Measurements from ENCODE around the gene LCN15.
"Not testable (repeated sequence)": the region's sequence is repeated elsewhere in the genome, so short reads cannot be mapped to it uniquely, and the experiment has no call there.

Gene LCN15

DNA sequence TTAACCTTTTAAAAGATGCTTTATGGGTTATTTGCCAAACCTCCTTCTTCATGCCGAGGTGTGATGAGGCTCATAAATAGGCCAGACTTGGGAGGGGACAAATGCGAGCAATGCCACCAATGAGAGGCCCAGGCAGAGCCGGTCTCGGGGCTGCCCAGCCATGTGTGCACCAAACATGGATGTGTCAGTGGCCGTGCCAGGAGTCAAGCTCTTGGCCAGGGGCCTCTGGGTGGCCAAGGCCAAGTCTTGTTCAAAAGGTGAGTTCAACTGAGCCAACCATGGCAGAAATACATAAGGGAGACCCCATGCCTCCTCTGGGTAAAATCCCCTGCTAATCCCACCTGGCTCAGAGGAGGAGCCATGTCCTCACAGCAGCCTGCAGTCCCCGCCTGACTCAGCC is 10.9 kb upstream of the LCN15 start:
- DNase-seq (ENCODE audit: low read depth in 2 of 2), result no peak

DNA sequence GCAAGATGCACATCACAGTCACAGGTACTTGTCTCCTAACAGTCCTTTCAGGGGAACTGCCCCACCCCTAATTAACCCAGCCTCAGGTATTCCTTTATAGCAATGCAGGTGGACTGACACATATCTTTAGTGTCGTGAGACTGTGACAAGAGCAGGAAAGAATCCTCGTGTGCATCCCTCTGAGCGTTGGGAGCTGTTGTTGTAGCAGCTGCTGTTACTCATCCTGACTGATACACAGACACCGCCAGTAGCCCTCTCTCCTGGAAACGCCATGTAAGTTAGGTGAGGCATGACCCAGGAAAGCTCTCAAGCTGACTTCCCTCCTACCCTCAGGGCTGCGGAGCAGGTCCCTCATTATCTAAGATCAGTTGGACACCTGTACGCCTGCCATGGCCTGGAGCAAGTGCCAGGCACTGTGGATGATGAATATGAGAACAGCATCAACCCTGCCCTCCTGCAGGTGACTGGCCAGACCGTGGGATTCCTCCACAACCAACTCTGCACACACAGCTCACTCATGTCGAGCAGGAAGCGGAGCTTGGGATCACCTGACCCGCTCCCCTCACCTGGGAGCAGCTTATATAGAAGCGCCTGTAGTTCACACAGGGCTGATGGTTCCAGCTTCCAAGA is 10.2 kb upstream of the LCN15 start:
- DNase-seq (ENCODE audit: low read depth in 2 of 2), result no peak

DNA sequence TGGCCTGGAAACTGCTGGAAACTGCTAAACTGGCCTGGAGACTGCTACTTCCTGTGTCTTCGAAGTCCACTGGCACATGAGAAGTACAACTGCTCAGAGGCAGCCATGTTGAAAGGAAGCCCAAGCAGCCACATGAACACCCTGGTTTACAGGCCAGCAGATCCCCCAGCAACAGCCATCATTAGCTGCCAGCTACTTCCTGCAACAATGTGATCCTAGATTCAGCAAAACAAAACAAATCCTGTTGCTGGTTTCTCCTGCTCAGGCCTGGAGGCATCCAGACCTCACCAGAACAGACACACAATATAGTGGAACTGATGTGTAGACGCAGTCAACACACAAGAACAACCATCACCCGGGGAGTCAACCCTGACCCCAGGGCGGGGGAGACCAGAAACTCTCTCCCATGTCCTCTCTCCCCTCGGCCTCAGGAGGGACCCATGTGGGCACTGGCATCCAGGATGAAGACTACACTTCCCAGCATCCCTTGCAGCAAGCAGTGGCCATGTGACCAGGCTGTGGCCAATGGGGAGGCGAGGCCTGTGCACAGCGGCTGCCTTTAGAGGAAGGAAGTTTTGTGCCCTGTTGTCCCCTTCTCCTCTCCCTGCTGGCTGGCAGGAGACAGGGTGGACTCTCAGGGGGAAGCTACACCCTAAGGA is 9.2 kb upstream of the LCN15 start:
- DNase-seq (ENCODE audit: low read depth in 2 of 2), result no peak

DNA sequence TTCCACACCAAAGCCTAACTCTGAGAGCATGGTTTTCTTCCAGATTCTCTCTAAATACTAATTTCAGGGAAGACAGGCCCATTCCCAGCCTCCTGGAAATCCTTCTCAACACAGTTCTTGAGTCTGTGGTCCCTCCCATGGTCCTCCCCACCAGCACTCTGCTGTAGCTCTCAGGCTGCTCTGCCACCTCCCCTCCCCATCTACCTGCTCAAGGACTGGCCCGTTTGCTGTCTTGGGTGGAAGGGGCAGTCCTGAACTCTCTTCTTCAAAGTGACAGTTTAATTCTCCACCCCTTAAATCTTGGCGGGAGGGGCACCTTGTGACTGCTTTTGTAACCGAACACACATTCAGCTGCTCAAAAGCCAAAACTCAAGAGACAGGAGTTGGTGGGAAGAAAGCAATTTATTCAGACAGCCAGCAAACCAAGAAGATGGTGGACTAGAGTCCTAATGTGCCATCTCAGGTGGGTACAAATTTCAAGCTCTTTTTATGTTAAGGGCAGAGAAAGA is 7.6 kb upstream of the LCN15 start:
- DNase-seq (ENCODE audit: low read depth in 2 of 2), result no peak

DNA sequence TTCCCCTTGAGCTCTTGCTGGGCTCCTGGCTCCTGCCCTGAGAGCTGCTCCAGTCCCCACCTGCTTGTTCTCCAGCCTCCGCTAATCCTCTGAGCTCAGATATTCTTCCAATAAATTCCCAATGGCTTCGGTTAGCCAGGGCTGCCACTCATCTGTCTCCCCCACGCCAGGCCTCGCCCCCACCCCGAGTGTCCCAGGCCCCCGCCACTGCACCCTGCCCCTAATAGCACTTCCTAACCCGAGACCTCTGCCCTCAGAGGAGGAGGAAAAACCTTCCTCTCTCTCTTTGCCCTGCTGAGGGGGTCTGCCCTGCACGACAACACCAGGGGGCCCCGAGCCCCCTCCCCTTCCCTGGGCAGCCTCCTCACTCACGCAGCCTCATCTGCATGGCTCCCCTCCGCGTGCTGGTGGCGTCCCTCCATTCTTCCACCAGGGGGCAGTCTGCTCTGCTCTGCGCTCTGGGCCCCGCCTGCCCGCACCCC is 5.4 kb upstream of the LCN15 start:
- DNase-seq (ENCODE audit: low read depth in 2 of 2), result no peak

DNA sequence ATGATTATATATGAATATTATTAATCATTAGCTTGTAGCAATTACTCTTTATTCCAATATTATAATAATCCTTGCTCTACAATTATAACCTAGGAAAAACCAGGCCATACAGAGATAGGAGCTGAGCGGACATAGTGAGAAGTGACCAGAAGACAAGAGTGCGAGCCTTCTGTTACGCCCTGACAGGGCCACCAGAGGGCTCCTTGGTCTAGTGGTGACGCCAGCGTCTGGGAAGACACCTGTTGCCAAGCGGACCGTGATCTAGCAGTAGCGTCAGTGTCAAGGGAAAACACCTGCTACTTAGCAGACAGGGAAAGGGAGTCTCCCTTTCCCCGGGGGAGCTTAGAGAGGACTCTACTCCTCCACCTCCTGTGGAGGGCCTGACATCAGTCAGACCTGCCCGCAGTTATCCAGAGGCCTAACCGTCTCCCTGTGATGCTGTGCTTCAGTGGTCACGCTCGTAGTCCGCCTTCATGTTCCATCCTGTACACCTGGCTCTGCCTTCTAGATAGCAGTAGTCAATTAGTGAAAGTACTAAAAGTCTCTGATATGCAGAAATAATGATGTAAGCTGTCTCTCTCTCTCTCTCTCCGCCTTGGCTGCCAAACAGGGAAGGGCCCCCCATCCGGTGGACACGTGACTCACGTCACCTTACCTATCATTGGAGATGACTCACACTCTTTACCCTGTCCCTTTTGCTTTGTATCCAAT is 2.2 kb upstream of the LCN15 start:
- DNase-seq (ENCODE audit: low read depth in 2 of 2), result not testable (repeated sequence)

DNA sequence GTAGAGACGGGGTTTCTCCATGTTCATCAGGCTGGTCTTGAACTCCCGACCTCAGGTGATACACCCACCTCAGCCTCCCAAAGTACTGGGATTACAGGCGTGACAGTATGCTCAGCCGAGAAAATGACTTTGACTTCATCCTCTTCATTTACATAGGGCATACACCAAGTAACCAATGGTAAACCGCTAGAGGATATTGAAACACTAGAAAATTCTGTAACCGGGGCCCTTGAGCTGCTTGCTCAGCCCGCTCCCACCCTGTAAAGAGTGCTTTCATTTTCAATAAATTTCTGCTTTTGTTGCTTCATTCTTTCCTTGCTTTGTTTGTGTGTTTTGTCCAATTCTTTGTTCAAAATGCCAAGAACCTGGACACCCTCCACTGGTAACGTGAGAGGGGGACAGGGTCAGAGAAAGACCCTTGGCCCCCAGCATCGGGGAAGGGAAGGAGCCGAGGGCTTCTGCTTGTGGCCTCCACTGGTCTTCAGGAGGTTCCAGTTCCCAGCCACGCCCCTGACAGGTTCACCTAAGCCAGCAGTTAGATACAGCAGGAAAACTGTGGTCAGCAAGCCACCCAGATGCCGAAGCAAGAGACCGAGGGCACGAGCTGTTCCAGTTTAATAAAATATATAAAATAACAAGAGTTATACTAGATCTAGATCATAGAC is 1.6 kb upstream of the LCN15 start:
- not testable (repeated sequence) for DNase-seq (ENCODE audit: low read depth in 2 of 2)

DNA sequence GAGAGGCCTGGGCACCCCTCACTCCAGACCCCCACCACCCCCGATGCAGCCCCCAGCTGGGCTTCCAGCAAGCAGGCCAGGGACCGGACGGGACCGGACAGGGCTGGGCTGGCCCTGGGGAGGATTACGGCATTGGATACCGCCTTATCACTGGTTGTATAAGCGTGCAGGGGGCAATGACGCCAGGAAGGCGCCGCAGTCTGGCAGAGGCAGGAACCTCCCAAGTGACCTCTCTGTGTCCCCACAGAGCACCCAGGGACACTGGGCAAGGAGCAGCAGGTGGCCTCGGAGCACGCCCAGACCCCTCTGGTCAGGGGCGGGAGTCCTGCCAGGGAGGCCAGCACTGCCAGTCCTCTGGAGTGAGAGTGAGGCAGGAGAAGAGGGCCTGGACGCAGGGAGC is 723 bp upstream of the LCN15 start:
- DNase-seq (ENCODE audit: low read depth in 2 of 2), result no peak

DNA sequence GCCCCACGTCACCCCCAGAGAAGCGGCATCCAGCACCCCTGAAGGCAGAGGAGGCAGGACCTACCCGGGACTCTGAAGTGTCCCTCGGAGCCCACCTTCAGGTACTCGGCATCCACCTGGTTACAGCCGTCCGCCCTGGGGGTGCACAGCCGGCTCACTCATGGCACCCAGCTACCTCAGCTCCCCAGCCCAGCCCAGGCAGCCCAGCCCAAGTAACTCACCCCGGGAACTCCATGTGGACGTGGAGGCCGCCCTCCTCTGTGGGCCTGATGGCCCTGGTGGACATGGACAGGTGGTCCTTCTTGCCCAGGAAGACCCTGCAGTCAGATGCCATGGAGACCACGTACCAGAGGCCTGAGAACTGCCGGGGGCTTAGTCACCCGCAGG is 676 bp downstream of the LCN15 start:
- DNase-seq (ENCODE audit: low read depth in 2 of 2), result no peak

DNA sequence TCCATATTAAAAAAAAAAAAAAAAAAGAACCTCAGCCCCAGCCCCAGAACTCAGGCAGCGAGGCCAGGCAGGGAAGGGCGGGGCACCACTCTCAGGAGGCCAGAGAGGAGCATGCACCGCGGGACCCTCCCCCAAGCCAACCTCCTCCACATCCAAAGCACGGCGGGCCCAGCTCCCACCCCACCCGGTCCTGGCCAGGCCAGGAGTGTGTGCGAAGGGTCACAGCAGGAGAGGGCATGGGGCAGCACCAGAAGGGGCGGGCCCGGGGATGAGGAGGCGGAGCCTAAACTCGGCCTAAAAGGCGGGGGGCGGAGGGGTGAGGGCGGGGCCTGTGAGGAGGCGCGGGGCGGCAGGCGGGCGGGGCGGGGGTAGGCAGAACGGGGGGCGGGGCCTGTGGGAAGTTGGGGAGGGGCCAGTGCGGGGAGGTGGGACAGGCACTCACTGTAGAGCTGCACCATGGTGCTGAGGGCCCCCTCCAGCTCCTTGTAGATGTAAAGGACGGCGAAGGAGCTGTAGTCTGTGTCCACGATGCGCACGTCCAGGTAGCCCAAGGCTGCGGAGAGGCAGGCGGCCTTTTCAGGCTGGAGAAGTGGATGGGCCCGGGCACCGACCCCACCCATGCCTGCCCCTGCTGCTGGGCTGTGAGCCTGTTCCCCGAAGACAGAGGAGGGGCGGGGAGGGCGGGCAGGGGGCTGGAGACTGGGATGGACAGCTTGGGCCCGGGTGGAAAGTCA is 1.2 kb downstream of the LCN15 start:
- DNase-seq (ENCODE audit: low read depth in 2 of 2), result no peak

DNA sequence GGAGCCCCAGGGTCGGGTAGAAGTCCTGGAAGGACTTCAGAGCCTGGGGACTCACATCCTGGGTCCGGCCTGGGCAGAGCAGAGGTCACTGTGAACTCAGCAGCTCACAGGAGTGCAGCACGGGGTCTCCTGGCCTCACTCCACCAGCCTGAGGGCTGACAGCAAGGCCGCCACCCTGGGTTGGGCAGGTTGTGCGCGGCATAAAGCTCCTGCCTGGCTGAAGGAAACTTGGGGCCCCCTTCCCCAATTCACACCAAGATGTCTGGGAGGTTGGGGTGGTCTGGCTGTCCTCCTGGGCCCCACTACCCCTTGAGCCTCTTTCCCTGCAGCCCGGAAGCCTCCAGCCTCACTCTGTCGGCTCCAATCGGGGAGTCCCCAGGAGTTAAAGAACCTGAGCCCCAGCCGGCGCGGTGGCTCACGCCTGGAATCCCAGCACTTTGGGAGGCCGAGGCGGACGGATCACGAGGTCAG is 2.1 kb downstream of the LCN15 start:
- no peak for DNase-seq (ENCODE audit: low read depth in 2 of 2)

DNA sequence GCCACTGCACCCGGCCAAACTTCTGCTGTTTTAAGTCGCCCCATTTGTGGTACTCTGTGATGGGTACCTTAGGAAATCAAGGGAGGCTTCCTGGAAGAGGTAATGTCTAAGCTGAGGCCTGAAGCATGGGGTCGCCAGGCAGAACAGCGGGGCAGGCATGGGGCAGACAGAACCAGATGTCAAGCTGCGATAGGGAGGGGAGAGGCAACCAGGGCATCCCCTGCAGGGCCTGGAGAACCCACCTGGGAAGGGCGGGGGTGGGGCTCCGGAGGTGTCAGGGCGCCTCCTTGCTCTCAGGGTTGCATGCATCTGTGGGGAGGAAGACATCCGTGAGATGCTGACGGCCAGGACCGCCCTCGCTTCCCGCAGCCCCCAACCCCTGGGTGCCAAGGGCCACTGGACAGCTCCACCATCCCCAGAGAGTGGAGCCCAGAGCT is 2.8 kb downstream of the LCN15 start:
- DNase-seq (ENCODE audit: low read depth in 2 of 2), result no peak

DNA sequence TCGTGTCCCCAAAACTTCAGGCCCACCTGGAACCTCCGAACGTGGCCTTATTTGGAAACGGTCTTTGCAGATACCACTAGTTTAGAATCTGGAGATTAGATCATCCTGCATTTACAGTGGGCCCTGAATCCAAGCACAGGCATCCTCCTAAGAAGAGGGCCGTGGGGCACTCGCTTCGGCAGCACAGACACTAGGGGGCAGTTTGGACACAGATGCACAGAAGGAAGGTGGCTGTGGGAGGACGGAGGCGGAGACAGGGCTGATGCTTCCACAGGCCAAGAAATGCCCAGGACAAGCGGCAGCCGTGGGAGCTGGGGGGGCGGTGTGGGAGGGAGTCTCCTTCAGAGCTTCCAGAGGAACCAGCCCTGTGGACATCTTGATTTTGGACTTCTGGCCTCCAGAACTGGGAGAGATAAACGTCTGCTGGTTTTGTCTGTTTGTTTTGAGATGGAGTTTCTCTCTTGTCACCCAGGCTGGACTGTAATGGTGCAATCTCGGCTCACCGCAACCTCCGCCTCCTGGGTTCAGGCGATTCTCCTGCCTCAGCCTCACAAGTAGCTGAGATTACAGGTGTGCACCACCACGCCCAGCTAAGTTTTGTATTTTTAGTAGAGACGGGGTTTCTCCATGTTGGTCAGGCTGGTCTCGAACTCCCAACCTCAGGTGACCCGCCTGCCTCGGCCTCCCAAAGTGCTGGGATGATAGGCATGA is 3.3 kb downstream of the LCN15 start:
- DNase-seq (ENCODE audit: low read depth in 2 of 2), result not testable (repeated sequence)

DNA sequence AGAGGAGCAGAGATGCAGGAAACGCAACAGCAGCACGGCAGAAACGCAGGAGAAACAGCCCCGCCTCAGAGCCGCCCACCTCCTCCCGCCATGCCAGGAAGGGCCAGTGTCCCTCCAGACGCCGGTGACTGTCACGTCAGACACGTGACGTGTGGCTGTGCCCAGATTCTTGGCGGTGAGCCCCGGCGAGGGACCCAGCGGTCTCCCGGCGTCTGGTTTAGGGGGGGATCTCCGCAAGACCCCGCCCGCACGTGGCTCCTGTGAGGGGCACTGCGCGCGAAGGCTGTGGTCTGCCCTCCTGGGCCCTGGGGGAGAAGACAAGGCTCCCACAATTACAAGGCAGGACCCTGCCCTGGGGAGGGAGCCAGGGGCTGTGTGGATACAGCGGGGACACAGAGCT is 3.9 kb downstream of the LCN15 start:
- DNase-seq (ENCODE audit: low read depth in 2 of 2), result no peak

DNA sequence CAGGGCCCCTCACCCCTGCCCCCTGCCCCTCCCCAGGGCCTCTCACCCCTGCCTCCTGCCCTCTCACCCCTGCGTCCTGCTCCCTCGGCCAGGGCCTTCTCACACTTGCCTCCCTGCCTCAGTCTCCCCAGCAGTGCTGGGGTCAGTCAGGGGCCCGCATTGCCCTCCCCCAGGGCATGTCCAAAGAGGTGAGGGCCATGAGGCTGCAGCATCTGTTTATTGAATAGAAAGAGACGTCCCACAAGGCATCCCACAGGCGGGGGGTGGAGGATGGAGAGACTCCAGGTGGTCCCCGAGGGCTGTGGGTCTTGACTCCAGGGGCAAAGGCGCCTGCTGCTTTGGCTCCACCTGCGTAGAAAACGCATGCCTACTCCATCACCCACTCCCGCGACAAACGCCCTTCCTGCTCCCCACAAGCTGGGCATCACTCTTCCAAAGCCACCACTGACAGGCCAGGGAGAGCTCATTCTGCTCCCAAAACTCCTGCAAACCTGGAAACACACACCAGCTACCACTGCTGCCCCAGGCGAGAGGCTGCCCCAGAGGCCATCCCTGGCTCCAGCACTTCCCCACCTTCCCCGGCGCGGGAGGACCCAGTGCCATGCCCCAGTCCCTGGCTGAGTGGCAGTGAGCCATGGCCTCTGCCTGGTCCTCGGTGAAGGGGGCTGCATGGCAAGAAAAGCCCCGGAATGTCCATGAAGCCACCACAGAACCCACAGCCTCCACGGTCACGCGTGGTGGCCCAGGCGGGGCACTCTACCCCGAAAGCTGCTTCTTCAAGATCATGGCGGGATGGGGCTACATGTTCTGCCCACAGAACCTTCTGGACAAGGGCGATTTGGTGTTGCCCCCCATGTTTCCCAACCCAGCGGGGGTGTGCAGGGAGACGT is 4.6 kb downstream of the LCN15 start:
- DNase-seq (ENCODE audit: low read depth in 2 of 2), result no peak

DNA sequence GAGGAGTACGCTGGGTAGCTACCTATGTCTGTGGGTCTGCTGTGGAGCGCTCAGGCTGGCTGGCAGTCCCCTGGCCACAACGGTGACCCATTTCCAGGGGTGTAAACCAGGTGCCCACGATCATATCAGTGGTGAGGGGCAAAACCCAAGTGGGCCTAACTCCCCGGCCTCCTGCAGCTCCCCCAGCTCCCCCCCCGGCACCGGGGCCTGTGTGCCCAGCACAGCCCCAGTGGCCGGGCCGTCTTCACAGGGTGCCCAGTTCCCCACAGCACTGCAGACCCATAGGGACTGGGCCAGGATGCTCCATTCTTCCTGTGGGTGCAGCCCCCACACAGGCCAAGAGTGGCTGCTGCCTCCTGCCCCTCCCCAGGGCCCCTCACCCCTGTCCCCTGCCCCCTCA is 5.3 kb downstream of the LCN15 start:
- DNase-seq (ENCODE audit: low read depth in 2 of 2), result no peak

DNA sequence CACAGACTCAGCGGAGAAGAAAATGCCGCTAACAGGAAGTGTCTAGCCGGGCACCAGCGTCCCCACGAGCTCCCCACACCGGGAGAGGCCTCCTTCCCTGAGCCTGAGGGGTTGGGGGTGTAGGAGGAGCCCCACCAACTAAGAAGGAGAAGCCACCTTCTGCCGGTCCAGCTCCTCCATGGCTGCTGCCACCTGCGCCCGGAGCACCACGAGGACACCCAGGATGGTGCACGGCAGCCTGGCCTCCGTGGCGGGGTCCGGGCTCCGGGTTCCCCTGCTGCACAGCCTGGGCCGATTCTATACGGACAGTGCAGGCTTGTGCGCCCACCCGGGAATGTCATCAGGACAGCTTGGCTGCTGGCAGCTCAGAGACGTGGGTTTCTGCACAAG is 6.6 kb downstream of the LCN15 start:
- no peak for DNase-seq (ENCODE audit: low read depth in 2 of 2)

DNA sequence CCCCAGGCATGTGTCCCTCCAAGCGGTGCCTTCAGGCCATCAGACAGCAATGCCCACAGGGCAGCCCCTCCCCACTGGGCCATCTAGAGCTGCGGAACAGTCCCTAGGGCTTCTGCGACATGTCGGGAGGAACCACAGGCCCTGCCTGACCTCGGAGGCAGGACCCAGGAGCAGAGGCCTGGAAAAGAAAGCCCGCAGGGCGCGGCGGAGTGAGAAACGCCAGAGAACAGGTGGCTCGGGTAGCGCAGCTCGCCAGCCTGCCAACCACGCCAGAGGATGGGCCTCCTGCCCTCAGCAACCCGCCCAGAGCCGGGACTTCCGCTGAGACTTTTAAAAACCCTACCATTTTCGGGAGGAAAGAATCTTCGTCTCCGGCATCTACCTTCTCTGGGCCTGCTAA is 7.0 kb downstream of the LCN15 start:
- DNase-seq (ENCODE audit: low read depth in 2 of 2), result no peak

DNA sequence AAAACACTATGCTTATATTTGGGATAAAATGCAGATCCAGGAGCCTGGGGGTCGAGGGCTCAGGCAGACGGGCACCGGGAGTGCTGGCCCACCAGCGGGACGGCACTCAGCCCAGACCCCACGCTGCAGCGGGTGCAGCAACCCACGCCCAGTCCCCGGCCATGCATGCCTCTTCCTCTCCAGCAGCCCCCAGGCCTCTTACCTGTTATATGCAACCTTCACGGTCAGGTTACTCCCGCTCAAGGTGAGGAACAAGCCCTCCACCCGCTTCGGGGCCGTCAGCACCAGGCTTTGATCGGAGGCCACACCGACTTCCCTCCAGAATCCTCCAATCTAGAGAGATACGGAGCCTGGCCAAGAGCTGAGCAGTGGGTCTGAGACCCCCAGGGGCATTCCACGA is 7.5 kb downstream of the LCN15 start:
- DNase-seq (ENCODE audit: low read depth in 2 of 2), result no peak

DNA sequence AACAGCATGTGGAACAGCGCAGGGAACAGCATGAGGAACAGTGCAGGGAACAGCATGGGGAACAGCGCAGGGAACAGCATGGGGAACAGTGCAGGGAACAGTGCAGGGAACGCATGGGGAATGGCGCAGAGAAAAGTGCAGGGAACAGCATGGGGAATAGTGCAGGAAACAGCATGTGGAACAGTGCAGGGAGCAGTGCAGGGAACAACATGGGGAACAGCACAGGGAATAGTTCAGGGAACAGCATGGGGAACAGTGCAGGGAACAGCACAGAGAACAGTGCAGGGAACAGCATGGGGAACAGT is 8.2 kb downstream of the LCN15 start:
- DNase-seq (ENCODE audit: low read depth in 2 of 2), result no peak

Data from stimulated activated CD8-positive, alpha-beta memory T cell treated with anti-CD3 and anti-CD28 coated beads, Interleukin-7, amount 100 ng/mL, for 1 hour (primary cell).